ENCODE data around the gene AACS.
"Not testable (repeated sequence)": the region's sequence is repeated elsewhere in the genome, so short reads cannot be mapped to it uniquely, and the experiment has no call there.

AACS gene

GRCh38 chr12:125124320-125124966, 59.2 kb downstream of the AACS start:
- no peak for DNase-seq (ENCODE audit: low read depth)

GRCh38 chr12:125125271-125125670, 60.0 kb downstream of the AACS start:
- DNase-seq (ENCODE audit: low read depth) = no peak

- DNase-seq (ENCODE audit: low read depth) = no peak
Observed at GRCh38 chr12:125128439-125129178, 63.4 kb downstream of the AACS start.

GRCh38 chr12:125129179-125129571, 63.9 kb downstream of the AACS start:
- DNase-seq (ENCODE audit: low read depth) = no peak

GRCh38 chr12:125129591-125130255, 64.5 kb downstream of the AACS start:
- DNase-seq (ENCODE audit: low read depth) = no peak

GRCh38 chr12:125131958-125132357, 66.7 kb downstream of the AACS start:
- no peak for DNase-seq (ENCODE audit: low read depth)

- DNase-seq (ENCODE audit: low read depth) = no peak
Observed at GRCh38 chr12:125132698-125133400, 67.6 kb downstream of the AACS start.

GRCh38 chr12:125133616-125134015, 68.4 kb downstream of the AACS start:
- no peak for DNase-seq (ENCODE audit: low read depth)

GRCh38 chr12:125134576-125134975, 69.3 kb downstream of the AACS start:
- no peak for DNase-seq (ENCODE audit: low read depth)

- DNase-seq (ENCODE audit: low read depth) = no peak
Observed at GRCh38 chr12:125135906-125136305, 70.7 kb downstream of the AACS start.

GRCh38 chr12:125136702-125137101, 71.5 kb downstream of the AACS start:
- DNase-seq (ENCODE audit: low read depth) = no peak

GRCh38 chr12:125137766-125138344, 72.6 kb downstream of the AACS start:
- DNase-seq (ENCODE audit: low read depth) = no peak

- DNase-seq (ENCODE audit: low read depth) = no peak
Observed at GRCh38 chr12:125140279-125141209, 75.3 kb downstream of the AACS start.

GRCh38 chr12:125141210-125141573, 76.0 kb downstream of the AACS start:
- not testable (repeated sequence) for DNase-seq (ENCODE audit: low read depth)

- no peak for DNase-seq (ENCODE audit: low read depth)
Observed at GRCh38 chr12:125142601-125143000, 77.4 kb downstream of the AACS start.

- DNase-seq (ENCODE audit: low read depth) = no peak
Observed at GRCh38 chr12:125143491-125143890, 78.3 kb downstream of the AACS start.

- no peak for DNase-seq (ENCODE audit: low read depth)
Observed at GRCh38 chr12:125145196-125145595, 80.0 kb downstream of the AACS start.

GRCh38 chr12:125148316-125148715, 83.1 kb downstream of the AACS start:
- no peak for DNase-seq (ENCODE audit: low read depth)

GRCh38 chr12:125149160-125150108, 84.2 kb downstream of the AACS start:
- DNase-seq (ENCODE audit: low read depth) = no peak

GRCh38 chr12:125151284-125151683, 86.0 kb downstream of the AACS start:
- DNase-seq (ENCODE audit: low read depth) = no peak

All from activated T-cell treated with anti-CD3 and anti-CD28 coated beads for 24 hours (primary cell).